Measurements from ENCODE around the gene PTPRM. TPM values are rescaled to one million over a fixed set of nuclear protein-coding genes. Genes with fewer than 3 reads are reported as not detected.
A peak's percentile ranks its signal among the peaks of the same experiment; 100 is the strongest.

The PTPRM gene
- total and polyA plus RNA-seq, 2 experiments from 2014 or later: 1.6 to 5.3 TPM

GRCh38 chr18:8121942-8122480, 554.9 kb downstream of the PTPRM start:
- peak; percentile 14 for DNase-seq (ENCODE audit: low spot score)
- ATAC-seq: no peak; the same call in 2 of the 3 replicates

More at GRCh38 chr18:8121942-8122480, 554.9 kb downstream of the PTPRM start:
- Mint-ChIP-seq H3K27me3 (ENCODE audit: insufficient read depth, low read depth, poor library complexity) (no peaks in the 10 kb centered on the region), H3K36me3 (ENCODE audit: low read depth) (no peaks in the 10 kb centered on the region), H3K27ac (peak overlapping the region; percentile 21), H3K4me3 (no peak overlapping the region), H3K4me1 (peaks cover 14% of the 10 kb centered on the region), H3K9me3 (no peaks in the 10 kb centered on the region)
- no peak overlapping the region for H3K4me2 ChIP-seq
- peaks cover 7% of the 10 kb centered on the region; the same call in 1 of the 2 replicates for H3K4me1 ChIP-seq (ENCODE audit: insufficient read depth)
- no peak for TF ChIP-seq ZNF114 (CRISPR knock-in tag; IDR thresholded peaks at IDR 0.05)
- no peak for TF ChIP-seq EZH2 (IDR thresholded peaks at IDR 0.05; ENCODE audit: low read depth, unreplicated experiment)
- no peak for TF ChIP-seq JUNB (IDR thresholded peaks at IDR 0.05; ENCODE audit: unreplicated experiment)
- TF ChIP-seq ZNF331 (CRISPR knock-in tag; IDR thresholded peaks at IDR 0.05; ENCODE audit: low read depth): no peak
- TF ChIP-seq, protein P1, sequence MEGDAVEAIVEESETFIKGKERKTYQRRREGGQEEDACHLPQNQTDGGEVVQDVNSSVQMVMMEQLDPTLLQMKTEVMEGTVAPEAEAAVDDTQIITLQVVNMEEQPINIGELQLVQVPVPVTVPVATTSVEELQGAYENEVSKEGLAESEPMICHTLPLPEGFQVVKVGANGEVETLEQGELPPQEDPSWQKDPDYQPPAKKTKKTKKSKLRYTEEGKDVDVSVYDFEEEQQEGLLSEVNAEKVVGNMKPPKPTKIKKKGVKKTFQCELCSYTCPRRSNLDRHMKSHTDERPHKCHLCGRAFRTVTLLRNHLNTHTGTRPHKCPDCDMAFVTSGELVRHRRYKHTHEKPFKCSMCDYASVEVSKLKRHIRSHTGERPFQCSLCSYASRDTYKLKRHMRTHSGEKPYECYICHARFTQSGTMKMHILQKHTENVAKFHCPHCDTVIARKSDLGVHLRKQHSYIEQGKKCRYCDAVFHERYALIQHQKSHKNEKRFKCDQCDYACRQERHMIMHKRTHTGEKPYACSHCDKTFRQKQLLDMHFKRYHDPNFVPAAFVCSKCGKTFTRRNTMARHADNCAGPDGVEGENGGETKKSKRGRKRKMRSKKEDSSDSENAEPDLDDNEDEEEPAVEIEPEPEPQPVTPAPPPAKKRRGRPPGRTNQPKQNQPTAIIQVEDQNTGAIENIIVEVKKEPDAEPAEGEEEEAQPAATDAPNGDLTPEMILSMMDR (conservative IDR thresholded peaks at IDR 0.05; ENCODE audit: low read depth in 2 of 2): no peak
- TF ChIP-seq POLR2AphosphoS5 (IDR thresholded peaks at IDR 0.05; ENCODE audit: low read depth): no peak
- no peak for TF ChIP-seq CREB1 (CRISPR knock-in tag; IDR thresholded peaks at IDR 0.05; ENCODE audit: low read depth)
- TF ChIP-seq ETS1 (IDR thresholded peaks at IDR 0.05): no peak
- no peak for TF ChIP-seq NANOG (IDR thresholded peaks at IDR 0.05; ENCODE audit: borderline replicate concordance)
- no peak for TF ChIP-seq EZH2phosphoT487 (IDR thresholded peaks at IDR 0.05; ENCODE audit: unreplicated experiment)
- TF ChIP-seq STAT1 (IDR thresholded peaks at IDR 0.05; ENCODE audit: unreplicated experiment): no peak
- TF ChIP-seq, protein P2, sequence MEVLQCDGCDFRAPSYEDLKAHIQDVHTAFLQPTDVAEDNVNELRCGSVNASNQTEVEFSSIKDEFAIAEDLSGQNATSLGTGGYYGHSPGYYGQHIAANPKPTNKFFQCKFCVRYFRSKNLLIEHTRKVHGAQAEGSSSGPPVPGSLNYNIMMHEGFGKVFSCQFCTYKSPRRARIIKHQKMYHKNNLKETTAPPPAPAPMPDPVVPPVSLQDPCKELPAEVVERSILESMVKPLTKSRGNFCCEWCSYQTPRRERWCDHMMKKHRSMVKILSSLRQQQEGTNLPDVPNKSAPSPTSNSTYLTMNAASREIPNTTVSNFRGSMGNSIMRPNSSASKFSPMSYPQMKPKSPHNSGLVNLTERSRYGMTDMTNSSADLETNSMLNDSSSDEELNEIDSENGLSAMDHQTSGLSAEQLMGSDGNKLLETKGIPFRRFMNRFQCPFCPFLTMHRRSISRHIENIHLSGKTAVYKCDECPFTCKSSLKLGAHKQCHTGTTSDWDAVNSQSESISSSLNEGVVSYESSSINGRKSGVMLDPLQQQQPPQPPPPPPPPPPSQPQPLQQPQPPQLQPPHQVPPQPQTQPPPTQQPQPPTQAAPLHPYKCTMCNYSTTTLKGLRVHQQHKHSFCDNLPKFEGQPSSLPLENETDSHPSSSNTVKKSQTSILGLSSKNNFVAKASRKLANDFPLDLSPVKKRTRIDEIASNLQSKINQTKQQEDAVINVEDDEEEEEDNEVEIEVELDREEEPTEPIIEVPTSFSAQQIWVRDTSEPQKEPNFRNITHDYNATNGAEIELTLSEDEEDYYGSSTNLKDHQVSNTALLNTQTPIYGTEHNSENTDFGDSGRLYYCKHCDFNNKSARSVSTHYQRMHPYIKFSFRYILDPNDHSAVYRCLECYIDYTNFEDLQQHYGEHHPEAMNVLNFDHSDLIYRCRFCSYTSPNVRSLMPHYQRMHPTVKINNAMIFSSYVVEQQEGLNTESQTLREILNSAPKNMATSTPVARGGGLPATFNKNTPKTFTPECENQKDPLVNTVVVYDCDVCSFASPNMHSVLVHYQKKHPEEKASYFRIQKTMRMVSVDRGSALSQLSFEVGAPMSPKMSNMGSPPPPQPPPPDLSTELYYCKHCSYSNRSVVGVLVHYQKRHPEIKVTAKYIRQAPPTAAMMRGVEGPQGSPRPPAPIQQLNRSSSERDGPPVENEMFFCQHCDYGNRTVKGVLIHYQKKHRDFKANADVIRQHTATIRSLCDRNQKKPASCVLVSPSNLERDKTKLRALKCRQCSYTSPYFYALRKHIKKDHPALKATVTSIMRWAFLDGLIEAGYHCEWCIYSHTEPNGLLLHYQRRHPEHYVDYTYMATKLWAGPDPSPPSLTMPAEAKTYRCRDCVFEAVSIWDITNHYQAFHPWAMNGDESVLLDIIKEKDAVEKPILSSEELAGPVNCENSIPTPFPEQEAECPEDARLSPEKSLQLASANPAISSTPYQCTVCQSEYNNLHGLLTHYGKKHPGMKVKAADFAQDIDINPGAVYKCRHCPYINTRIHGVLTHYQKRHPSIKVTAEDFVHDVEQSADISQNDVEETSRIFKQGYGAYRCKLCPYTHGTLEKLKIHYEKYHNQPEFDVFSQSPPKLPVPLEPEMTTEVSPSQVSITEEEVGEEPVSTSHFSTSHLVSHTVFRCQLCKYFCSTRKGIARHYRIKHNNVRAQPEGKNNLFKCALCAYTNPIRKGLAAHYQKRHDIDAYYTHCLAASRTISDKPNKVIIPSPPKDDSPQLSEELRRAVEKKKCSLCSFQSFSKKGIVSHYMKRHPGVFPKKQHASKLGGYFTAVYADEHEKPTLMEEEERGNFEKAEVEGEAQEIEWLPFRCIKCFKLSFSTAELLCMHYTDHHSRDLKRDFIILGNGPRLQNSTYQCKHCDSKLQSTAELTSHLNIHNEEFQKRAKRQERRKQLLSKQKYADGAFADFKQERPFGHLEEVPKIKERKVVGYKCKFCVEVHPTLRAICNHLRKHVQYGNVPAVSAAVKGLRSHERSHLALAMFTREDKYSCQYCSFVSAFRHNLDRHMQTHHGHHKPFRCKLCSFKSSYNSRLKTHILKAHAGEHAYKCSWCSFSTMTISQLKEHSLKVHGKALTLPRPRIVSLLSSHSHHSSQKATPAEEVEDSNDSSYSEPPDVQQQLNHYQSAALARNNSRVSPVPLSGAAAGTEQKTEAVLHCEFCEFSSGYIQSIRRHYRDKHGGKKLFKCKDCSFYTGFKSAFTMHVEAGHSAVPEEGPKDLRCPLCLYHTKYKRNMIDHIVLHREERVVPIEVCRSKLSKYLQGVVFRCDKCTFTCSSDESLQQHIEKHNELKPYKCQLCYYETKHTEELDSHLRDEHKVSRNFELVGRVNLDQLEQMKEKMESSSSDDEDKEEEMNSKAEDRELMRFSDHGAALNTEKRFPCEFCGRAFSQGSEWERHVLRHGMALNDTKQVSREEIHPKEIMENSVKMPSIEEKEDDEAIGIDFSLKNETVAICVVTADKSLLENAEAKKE (CRISPR knock-in tag; IDR thresholded peaks at IDR 0.05): no peak
- TF ChIP-seq, protein P3, sequence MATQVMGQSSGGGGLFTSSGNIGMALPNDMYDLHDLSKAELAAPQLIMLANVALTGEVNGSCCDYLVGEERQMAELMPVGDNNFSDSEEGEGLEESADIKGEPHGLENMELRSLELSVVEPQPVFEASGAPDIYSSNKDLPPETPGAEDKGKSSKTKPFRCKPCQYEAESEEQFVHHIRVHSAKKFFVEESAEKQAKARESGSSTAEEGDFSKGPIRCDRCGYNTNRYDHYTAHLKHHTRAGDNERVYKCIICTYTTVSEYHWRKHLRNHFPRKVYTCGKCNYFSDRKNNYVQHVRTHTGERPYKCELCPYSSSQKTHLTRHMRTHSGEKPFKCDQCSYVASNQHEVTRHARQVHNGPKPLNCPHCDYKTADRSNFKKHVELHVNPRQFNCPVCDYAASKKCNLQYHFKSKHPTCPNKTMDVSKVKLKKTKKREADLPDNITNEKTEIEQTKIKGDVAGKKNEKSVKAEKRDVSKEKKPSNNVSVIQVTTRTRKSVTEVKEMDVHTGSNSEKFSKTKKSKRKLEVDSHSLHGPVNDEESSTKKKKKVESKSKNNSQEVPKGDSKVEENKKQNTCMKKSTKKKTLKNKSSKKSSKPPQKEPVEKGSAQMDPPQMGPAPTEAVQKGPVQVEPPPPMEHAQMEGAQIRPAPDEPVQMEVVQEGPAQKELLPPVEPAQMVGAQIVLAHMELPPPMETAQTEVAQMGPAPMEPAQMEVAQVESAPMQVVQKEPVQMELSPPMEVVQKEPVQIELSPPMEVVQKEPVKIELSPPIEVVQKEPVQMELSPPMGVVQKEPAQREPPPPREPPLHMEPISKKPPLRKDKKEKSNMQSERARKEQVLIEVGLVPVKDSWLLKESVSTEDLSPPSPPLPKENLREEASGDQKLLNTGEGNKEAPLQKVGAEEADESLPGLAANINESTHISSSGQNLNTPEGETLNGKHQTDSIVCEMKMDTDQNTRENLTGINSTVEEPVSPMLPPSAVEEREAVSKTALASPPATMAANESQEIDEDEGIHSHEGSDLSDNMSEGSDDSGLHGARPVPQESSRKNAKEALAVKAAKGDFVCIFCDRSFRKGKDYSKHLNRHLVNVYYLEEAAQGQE (IDR thresholded peaks at IDR 0.05; ENCODE audit: unreplicated experiment): no peak
- no peak overlapping the region for H2AFZ ChIP-seq
- H3K9me2 ChIP-seq (ENCODE audit: insufficient read depth): no peaks in the 10 kb centered on the region; the same call in 1 of the 2 replicates
- H3K27me3 ChIP-seq (ENCODE audit: insufficient read depth): no peaks in the 10 kb centered on the region
- no peaks in the 10 kb centered on the region for H4K20me1 ChIP-seq (replicated peaks; ENCODE audit: insufficient read depth)
- no peaks in the 10 kb centered on the region for H3F3A ChIP-seq (replicated peaks; ENCODE audit: low read depth)
- no peaks in the 10 kb centered on the region for H3K36me3 ChIP-seq (ENCODE audit: insufficient read depth)
- no peaks in the 10 kb centered on the region for H3K79me2 ChIP-seq (replicated peaks; ENCODE audit: insufficient read depth)
- H3K4me3 ChIP-seq: no peak overlapping the region
- H3K27ac ChIP-seq (ENCODE audit: low read depth): no peak overlapping the region
